NCI-H1417 treated with DMSO at 0.1 percent for 48 hours (cell line): ENCODE measurements around the gene TIGIT.

Experiments used
- DNase-seq: peaks from one replicate; lab custom pipeline; 2025; lab: John Stamatoyannopoulos, UW

TIGIT gene

DNA sequence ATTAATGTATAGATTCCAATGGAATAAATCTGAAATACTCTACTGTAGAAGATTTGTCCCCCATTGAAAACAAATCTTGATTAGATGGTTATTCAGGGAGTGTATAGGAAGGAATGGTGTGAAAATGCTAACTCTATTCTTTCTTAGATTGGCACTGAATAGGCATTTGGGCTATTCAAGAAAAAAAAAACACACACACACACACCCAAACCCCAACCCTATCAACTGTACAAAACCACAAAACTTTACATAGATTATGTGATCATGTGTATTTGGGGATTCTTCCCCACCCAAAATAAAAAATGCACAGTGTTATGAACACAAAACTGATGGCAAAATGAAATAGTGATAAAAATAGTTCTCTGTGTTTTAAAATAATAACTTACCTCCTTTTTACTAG, 61.8 kb downstream of the TIGIT start:
- DNase-seq: no peak

DNA sequence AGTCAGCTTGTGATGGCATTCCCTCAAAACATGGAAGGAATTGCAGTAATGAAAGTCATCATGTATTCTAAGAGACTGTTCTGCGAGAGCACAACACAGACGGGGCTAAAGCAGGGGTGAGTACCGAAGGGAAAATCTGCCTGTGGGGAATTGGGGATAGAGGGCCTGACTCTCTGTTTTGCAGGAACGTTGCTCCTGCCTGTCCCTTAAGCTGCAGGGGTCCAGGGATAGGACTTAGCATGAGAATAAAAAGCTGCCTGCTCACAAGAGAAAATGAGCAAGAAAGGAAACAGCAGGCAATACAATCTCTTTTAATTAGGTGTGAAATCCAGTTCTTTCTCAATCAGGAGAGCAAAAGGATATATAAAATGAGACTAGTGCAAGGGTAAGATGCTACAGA, 62.2 kb downstream of the TIGIT start:
- DNase-seq: no peak

DNA sequence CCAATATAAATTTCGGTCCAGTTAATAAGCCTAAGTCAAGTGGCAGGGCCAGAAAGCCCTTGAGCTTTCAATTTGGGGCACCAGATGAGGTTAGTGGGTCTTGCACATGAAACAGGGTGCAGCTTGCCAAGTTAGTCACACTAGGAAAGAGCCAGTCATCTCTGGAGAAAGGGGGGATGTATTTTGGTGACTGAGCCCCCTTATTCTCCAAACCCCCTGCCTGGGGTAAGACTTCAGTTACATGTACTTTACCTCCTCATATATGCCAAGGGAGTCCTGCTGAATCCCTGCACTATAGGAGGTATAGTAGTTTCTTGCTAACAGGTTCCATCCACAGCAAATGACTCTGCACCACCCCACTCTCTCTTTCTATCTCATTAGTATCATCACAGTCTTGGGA, 62.7 kb downstream of the TIGIT start:
- DNase-seq: no peak
